ENCODE data around the gene NFATC3. TPM values are rescaled to one million over a fixed set of nuclear protein-coding genes. Genes with fewer than 3 reads are reported as not detected.
A peak's percentile ranks its signal among the peaks of the same experiment; 100 is the strongest.

Gene NFATC3
- total RNA-seq, 1 experiment from 2014 or later = 33.0 TPM

GRCh38 chr16:68238029-68238345, 152.8 kb downstream of the NFATC3 start:
- no peaks in the 10 kb centered on the region for H3K9me3 ChIP-seq (ENCODE audit: control insufficient read depth, low read depth, low read length)
- H4K8ac ChIP-seq (replicated peaks; ENCODE audit: insufficient read length, low read depth, low read length) = no peak overlapping the region
- Mint-ChIP-seq H3K9me3 (no peaks in the 10 kb centered on the region; a peak in 1 of 5 replicates), H3K4me1 (peaks cover 29 to 33% of the 10 kb centered on the region in 2 experiments), H3K27ac (peak overlapping the region; percentile 88 to 99 (median 97); a peak in 6 of 7 replicates), H3K4me3 (peak overlapping the region; percentile 70 to 75), H3K36me3 (ENCODE audit: insufficient read depth in 1 of 3, low read depth in 3 of 3) (peaks cover 1 to 7% (median 5%) of the 10 kb centered on the region in 3 experiments; a peak in 6 of 7 replicates), H3K27me3 (ENCODE audit: low read depth) (peaks cover 7% of the 10 kb centered on the region)
- TF ChIP-seq, protein P1, sequence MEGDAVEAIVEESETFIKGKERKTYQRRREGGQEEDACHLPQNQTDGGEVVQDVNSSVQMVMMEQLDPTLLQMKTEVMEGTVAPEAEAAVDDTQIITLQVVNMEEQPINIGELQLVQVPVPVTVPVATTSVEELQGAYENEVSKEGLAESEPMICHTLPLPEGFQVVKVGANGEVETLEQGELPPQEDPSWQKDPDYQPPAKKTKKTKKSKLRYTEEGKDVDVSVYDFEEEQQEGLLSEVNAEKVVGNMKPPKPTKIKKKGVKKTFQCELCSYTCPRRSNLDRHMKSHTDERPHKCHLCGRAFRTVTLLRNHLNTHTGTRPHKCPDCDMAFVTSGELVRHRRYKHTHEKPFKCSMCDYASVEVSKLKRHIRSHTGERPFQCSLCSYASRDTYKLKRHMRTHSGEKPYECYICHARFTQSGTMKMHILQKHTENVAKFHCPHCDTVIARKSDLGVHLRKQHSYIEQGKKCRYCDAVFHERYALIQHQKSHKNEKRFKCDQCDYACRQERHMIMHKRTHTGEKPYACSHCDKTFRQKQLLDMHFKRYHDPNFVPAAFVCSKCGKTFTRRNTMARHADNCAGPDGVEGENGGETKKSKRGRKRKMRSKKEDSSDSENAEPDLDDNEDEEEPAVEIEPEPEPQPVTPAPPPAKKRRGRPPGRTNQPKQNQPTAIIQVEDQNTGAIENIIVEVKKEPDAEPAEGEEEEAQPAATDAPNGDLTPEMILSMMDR (conservative IDR thresholded peaks at IDR 0.05) = no peak
- H3K23ac ChIP-seq (ENCODE audit: insufficient read length, low read depth, low read length) = no peak overlapping the region
- no peak overlapping the region for H2AK5ac ChIP-seq (ENCODE audit: insufficient read length, low read length)
- H3T11ph ChIP-seq (ENCODE audit: low read length) = no peak overlapping the region
- H3K4me2 ChIP-seq (ENCODE audit: insufficient read depth, insufficient read length, low read length) = peak overlapping the region; percentile 66
- H3K4me1 ChIP-seq (ENCODE audit: insufficient read depth, low read length) = no peaks in the 10 kb centered on the region; the same call in 1 of the 2 replicates
- no peaks in the 10 kb centered on the region; the same call in 1 of the 2 replicates for H3K79me2 ChIP-seq (ENCODE audit: insufficient read depth, low read length)
- no peak overlapping the region for H3K56ac ChIP-seq (ENCODE audit: insufficient read length, low read depth, low read length)
- H2BK20ac ChIP-seq (ENCODE audit: low read depth, low read length, poor library complexity, severe bottlenecking) = no peak overlapping the region
- WGBS (ENCODE audit: extremely low coverage, insufficient read length, low lambda C conversion rate) = no CpG with 5 or more reads among the region's 20 CpGs
- no peaks in the 10 kb centered on the region for H3K79me1 ChIP-seq (ENCODE audit: insufficient read depth, low read depth, low read length, poor library complexity, severe bottlenecking)
- H3K4ac ChIP-seq (ENCODE audit: low read depth, low read length) = no peak overlapping the region
- H3K14ac ChIP-seq (ENCODE audit: insufficient read depth, low read length) = peak overlapping the region; percentile 61; the same call in 1 of the 2 replicates
- H3K27me3 ChIP-seq (ENCODE audit: insufficient read depth, low read length) = no peaks in the 10 kb centered on the region
- no peak overlapping the region for H4K91ac ChIP-seq (ENCODE audit: insufficient read length, low read depth, low read length)
- no peak overlapping the region for H2BK120ac ChIP-seq (ENCODE audit: low read depth, low read length, poor library complexity, severe bottlenecking)
- H4K20me1 ChIP-seq (ENCODE audit: control insufficient read depth, insufficient read depth, insufficient read length) = no peaks in the 10 kb centered on the region
- H2AFZ ChIP-seq (ENCODE audit: low read length) = no peak overlapping the region
- peak overlapping the region; percentile 55 for H3K18ac ChIP-seq (ENCODE audit: insufficient read length, low read depth, low read length)
- no peak for DNase-seq
- no peak overlapping the region for H2BK12ac ChIP-seq (ENCODE audit: insufficient read length, low read depth, low read length)
- peak overlapping the region; percentile 30 for H3K27ac ChIP-seq (ENCODE audit: insufficient read length, low read depth, low read length)
- H3K9ac ChIP-seq (ENCODE audit: extremely low read depth, insufficient read length, low read length) = no peak overlapping the region
- no peak overlapping the region for H2BK15ac ChIP-seq (ENCODE audit: low read depth, low read length)
- no peak overlapping the region for H4K5ac ChIP-seq (ENCODE audit: insufficient read length, low read depth, low read length)
- no peak overlapping the region for H2BK5ac ChIP-seq (ENCODE audit: insufficient read length, low read length)
- H3K23me2 ChIP-seq (ENCODE audit: insufficient read length, low read depth, low read length, poor library complexity, severe bottlenecking) = peaks cover 19% of the 10 kb centered on the region
